ENCODE results near the gene FGF4. TPM values are rescaled to one million over a fixed set of nuclear protein-coding genes. Genes with fewer than 3 reads are reported as not detected.

The FGF4 gene
- total RNA-seq, 4 donors from 2014 or later: not detected

DNA sequence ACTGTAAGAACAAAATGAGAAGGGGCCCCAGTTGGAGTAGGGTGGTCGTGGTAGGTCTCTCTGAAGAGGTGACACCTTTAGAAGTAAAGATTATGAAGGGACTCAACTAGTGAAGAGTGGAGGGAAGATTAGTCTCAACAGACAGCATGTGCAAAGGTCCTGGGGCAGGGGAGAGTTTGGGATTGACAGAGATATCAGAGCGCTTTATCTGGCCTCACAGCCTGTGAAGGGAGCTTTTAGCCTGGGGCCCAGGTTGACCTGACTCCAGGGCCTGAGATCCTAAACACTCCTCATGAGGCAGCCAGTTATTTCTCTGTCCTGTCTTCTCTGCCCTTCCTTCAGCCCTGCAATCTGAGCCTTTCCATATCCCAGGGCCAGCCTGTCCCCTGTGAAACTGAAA lies 27.9 kb upstream of the FGF4 start:
- Histone ChIP-seq H3K27me3 (no peaks in the 10 kb centered on the region), H3K9me3 (no peaks in the 10 kb centered on the region), H3K36me3 (no peaks in the 10 kb centered on the region), H3K27ac (no peak overlapping the region), H3K4me3 (replicated peaks in 1 of 3) (no peak overlapping the region), H3K4me1 (no peaks in the 10 kb centered on the region)
- WGBS, 2 donors: 73 to 87% methylated on average over 2 of the region's 2 CpGs
- intact Hi-C loops (cut with DNase I): loop anchor here (5.0 kb wide), 1 partner anchor 116 kb away; no protein-coding TSS in a partner anchor
- no peak for DNase-seq
- TF ChIP-seq, protein P1, sequence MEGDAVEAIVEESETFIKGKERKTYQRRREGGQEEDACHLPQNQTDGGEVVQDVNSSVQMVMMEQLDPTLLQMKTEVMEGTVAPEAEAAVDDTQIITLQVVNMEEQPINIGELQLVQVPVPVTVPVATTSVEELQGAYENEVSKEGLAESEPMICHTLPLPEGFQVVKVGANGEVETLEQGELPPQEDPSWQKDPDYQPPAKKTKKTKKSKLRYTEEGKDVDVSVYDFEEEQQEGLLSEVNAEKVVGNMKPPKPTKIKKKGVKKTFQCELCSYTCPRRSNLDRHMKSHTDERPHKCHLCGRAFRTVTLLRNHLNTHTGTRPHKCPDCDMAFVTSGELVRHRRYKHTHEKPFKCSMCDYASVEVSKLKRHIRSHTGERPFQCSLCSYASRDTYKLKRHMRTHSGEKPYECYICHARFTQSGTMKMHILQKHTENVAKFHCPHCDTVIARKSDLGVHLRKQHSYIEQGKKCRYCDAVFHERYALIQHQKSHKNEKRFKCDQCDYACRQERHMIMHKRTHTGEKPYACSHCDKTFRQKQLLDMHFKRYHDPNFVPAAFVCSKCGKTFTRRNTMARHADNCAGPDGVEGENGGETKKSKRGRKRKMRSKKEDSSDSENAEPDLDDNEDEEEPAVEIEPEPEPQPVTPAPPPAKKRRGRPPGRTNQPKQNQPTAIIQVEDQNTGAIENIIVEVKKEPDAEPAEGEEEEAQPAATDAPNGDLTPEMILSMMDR (IDR thresholded peaks at IDR 0.05): no peak
- no peak for TF ChIP-seq POLR2A (IDR thresholded peaks at IDR 0.05)

DNA sequence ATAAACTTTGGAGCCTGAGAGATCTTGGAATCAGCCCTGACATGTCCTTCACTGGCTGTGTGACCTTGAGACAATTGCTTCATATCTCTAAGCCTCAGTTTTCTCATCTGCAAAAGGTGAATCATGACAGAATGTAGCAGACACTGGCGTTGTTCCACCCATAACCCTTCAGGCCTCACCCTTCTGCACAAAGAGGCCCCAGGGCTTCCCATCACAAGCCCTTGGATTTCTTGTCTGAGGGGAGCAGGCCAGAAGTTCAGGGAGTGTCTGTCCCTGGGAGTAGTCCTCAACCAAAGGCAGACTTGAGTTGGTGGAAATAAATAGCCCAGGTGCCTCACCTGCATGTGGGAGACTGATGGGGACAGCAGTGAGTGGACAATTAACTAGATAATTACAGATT lies 27.4 kb upstream of the FGF4 start:
- intact Hi-C loops (cut with DNase I): loop anchor here (5.0 kb wide), 1 partner anchor 115 kb away; no protein-coding TSS in a partner anchor
- Histone ChIP-seq H3K4me3 (replicated peaks in 1 of 3) (no peak overlapping the region), H3K4me1 (no peaks in the 10 kb centered on the region), H3K36me3 (no peaks in the 10 kb centered on the region), H3K9me3 (no peaks in the 10 kb centered on the region), H3K27me3 (no peaks in the 10 kb centered on the region), H3K27ac (no peak overlapping the region)
- 80 to 90% methylated on average over 1 of the region's 1 CpG for WGBS, 2 donors
- no peak for TF ChIP-seq POLR2A (IDR thresholded peaks at IDR 0.05)
- TF ChIP-seq, protein P1 (IDR thresholded peaks at IDR 0.05): no peak
- DNase-seq: no peak

DNA sequence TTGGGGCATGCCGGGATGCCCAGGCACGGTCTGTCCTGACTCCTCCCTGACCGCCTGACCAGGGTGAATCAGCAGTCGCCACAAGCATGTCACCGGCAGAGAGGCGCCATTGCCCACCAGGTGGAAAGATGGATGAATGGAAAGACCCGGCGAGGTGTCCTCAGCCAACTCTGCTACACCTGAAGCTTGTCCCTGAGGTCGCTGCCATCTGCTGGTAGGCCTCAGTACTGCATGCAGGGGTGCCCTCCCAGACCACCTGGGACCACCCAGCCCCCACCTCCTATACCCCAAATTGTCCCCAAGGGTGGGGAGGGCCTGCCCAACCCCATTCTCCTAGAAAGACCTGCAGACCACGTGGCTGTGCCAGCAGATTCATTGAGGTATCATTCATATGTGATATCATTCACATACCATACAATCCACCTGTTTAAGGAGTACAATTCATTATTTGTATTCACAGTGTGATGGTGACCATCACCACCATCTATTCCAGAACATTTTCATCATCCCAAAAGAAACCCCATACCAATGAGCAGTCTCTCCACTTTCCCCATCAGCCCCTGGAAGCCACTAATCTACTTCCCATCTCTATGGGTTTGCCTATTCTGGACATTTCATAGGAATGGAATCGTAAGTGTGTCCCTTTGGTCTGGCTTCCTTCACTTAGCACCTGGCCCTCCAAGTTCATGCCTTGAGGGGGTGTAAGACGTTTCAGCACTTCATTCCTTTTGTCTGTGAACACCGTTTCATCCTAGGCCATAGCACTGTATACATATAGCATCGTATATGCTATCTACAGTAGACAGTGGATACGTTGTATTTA lies 26.6 kb upstream of the FGF4 start:
- Histone ChIP-seq H3K36me3 (no peaks in the 10 kb centered on the region), H3K4me1 (no peaks in the 10 kb centered on the region), H3K9me3 (no peaks in the 10 kb centered on the region), H3K4me3 (replicated peaks in 1 of 3) (no peak overlapping the region), H3K27ac (no peak overlapping the region), H3K27me3 (no peaks in the 10 kb centered on the region)
- intact Hi-C loops (cut with DNase I): loop anchor here (5.0 kb wide), 1 partner anchor 114 kb away; no protein-coding TSS in a partner anchor
- WGBS, 2 donors: 31 to 42% methylated on average over 14 of the region's 15 CpGs
- peak; percentile 25 to 42 for DNase-seq
- TF ChIP-seq, protein P1 (IDR thresholded peaks at IDR 0.05): peak; percentile 49 to 72 (median 64)
- no peak for TF ChIP-seq POLR2A (IDR thresholded peaks at IDR 0.05)

DNA sequence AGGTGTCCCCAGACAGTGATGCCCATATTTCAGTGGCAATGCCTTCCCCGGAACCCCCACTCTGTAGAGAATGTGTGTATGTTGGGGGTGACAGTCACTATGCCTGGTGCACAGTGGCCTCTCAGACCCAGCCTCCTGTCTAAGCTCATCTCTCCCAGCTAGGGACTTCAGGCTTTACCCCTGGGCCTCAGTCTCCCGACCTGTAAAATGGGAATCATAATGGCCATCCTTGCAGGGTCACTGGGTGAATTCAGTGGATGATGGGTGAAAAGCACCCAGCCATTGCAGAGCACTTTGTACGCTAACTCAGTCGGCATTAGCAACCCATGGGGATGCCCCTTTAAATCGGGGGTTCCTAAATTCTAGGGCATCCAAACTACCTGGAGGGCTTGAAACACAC lies 25.1 kb upstream of the FGF4 start:
- Histone ChIP-seq H3K4me3 (replicated peaks in 1 of 3) (no peak overlapping the region), H3K36me3 (no peaks in the 10 kb centered on the region), H3K27ac (no peak overlapping the region), H3K4me1 (no peaks in the 10 kb centered on the region), H3K9me3 (no peaks in the 10 kb centered on the region), H3K27me3 (no peaks in the 10 kb centered on the region)
- DNase-seq: no peak
- intact Hi-C loops (cut with DNase I): loop anchor here (5.0 kb wide), 1 partner anchor 113 kb away; no protein-coding TSS in a partner anchor
- WGBS, 2 donors: 93 to 98% methylated on average over 5 of the region's 5 CpGs
- no peak for TF ChIP-seq POLR2A (IDR thresholded peaks at IDR 0.05)
- TF ChIP-seq, protein P1 (IDR thresholded peaks at IDR 0.05): no peak

DNA sequence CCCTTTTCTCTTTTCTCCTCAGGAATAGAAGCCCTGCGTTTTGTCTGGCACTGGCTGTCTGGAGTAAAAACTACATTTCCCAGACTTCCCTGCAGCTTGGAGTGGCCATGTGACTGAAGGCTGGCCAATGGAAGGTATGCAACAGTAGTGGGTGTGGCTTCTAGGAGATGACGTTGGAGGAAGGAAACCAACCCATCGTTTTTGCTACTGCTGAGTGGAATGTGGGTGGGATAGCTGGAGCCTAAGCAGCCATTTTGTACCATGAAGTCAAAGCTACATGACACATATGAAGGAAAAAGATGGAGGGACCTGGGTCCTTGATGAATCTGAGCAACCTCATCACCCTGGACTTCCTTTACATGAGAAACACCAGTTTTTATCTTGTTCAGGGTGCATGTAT lies 24.4 kb upstream of the FGF4 start:
- H3K9me3 ChIP-seq: no peaks in the 10 kb centered on the region
- no peaks in the 10 kb centered on the region for H3K36me3 ChIP-seq
- WGBS, 2 donors: 25 to 29% methylated on average over 3 of the region's 3 CpGs
- TF ChIP-seq POLR2A (IDR thresholded peaks at IDR 0.05): no peak
- TF ChIP-seq, protein P1 (IDR thresholded peaks at IDR 0.05): no peak
- DNase-seq: no peak
- no peaks in the 10 kb centered on the region for H3K27me3 ChIP-seq
- no peak overlapping the region for H3K27ac ChIP-seq
- no peak overlapping the region for H3K4me3 ChIP-seq (replicated peaks in 1 of 3)
- intact Hi-C loops (cut with DNase I): no loop called here
- H3K4me1 ChIP-seq: no peaks in the 10 kb centered on the region
